Measurements from ENCODE around the gene APOF. TPM values are rescaled to one million over a fixed set of nuclear protein-coding genes. Genes with fewer than 3 reads are reported as not detected.

APOF gene
- total and polyA plus RNA-seq, 2 of the 13 experiments (the other 11 are each of a cell fraction or from before 2014, with no cell fraction given): 3.3 to 23.9 TPM

DNA sequence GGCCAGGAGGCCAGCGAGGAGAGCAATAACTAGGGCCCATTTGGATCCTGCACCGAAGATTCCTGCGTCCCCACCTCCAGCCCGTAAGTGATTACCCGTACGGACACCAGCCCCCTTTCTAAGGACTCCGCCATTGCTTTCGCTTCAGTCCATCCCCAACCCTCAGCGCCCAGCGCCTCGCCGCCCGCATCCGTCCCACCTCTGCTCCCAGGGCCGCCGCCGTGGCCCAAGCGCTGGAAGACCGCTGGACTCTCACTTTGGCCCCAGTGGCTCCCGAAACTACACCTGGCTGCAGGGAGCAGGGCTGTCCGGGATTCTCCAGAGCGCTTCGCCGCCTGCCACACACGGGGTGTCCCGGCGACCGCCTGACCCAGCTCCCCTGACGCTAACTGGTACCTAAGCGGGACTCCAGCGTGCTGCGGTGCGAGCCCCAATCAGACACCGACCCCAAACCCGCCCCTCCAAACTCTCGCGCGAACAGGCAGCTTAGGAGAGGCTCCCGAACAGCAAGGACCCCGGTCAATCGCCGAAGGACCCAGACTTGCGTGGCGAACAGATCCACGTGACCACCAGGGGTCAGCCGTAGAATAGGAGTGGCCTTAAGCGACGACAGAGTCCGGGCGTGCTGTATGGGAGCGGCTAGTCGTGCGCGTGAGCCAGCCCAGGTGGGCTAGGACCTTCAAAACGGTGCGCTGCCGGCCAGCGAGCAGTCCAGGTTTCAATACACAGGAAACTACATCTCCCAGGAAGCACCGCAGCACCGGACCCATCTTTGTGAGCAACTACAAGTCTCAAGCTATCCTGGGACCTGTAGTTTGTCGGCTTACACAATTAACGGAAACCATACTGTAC, 46.8 kb downstream of the APOF start, which contains the start of gene CNPY2 (continued):
- TF ChIP-seq, protein P1, sequence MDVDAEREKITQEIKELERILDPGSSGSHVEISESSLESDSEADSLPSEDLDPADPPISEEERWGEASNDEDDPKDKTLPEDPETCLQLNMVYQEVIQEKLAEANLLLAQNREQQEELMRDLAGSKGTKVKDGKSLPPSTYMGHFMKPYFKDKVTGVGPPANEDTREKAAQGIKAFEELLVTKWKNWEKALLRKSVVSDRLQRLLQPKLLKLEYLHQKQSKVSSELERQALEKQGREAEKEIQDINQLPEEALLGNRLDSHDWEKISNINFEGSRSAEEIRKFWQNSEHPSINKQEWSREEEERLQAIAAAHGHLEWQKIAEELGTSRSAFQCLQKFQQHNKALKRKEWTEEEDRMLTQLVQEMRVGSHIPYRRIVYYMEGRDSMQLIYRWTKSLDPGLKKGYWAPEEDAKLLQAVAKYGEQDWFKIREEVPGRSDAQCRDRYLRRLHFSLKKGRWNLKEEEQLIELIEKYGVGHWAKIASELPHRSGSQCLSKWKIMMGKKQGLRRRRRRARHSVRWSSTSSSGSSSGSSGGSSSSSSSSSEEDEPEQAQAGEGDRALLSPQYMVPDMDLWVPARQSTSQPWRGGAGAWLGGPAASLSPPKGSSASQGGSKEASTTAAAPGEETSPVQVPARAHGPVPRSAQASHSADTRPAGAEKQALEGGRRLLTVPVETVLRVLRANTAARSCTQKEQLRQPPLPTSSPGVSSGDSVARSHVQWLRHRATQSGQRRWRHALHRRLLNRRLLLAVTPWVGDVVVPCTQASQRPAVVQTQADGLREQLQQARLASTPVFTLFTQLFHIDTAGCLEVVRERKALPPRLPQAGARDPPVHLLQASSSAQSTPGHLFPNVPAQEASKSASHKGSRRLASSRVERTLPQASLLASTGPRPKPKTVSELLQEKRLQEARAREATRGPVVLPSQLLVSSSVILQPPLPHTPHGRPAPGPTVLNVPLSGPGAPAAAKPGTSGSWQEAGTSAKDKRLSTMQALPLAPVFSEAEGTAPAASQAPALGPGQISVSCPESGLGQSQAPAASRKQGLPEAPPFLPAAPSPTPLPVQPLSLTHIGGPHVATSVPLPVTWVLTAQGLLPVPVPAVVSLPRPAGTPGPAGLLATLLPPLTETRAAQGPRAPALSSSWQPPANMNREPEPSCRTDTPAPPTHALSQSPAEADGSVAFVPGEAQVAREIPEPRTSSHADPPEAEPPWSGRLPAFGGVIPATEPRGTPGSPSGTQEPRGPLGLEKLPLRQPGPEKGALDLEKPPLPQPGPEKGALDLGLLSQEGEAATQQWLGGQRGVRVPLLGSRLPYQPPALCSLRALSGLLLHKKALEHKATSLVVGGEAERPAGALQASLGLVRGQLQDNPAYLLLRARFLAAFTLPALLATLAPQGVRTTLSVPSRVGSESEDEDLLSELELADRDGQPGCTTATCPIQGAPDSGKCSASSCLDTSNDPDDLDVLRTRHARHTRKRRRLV (CRISPR knock-in tag; IDR thresholded peaks at IDR 0.05): no peak; the same call in 1 of the 2 replicates
- no peak for TF ChIP-seq ZNF674 (CRISPR knock-in tag; IDR thresholded peaks at IDR 0.05; ENCODE audit: low read depth)
- no peak for TF ChIP-seq TEAD2 (CRISPR knock-in tag; IDR thresholded peaks at IDR 0.05)
- no peak for TF ChIP-seq PAX8 (CRISPR knock-in tag; IDR thresholded peaks at IDR 0.05; ENCODE audit: borderline replicate concordance)
- TF ChIP-seq, protein P2, sequence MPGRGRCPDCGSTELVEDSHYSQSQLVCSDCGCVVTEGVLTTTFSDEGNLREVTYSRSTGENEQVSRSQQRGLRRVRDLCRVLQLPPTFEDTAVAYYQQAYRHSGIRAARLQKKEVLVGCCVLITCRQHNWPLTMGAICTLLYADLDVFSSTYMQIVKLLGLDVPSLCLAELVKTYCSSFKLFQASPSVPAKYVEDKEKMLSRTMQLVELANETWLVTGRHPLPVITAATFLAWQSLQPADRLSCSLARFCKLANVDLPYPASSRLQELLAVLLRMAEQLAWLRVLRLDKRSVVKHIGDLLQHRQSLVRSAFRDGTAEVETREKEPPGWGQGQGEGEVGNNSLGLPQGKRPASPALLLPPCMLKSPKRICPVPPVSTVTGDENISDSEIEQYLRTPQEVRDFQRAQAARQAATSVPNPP (CRISPR knock-in tag; IDR thresholded peaks at IDR 0.05): no peak
- TF ChIP-seq, protein P3, sequence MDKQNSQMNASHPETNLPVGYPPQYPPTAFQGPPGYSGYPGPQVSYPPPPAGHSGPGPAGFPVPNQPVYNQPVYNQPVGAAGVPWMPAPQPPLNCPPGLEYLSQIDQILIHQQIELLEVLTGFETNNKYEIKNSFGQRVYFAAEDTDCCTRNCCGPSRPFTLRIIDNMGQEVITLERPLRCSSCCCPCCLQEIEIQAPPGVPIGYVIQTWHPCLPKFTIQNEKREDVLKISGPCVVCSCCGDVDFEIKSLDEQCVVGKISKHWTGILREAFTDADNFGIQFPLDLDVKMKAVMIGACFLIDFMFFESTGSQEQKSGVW (CRISPR knock-in tag; IDR thresholded peaks at IDR 0.05; ENCODE audit: borderline replicate concordance): no peak
- TF ChIP-seq SMAD3 (CRISPR knock-in tag; IDR thresholded peaks at IDR 0.05): no peak
- TF ChIP-seq IKZF1 (IDR thresholded peaks at IDR 0.05): no peak
- TF ChIP-seq ZNF788 (CRISPR knock-in tag; IDR thresholded peaks at IDR 0.05; ENCODE audit: borderline replicate concordance): peak; percentile 95
- TF ChIP-seq, protein P4, sequence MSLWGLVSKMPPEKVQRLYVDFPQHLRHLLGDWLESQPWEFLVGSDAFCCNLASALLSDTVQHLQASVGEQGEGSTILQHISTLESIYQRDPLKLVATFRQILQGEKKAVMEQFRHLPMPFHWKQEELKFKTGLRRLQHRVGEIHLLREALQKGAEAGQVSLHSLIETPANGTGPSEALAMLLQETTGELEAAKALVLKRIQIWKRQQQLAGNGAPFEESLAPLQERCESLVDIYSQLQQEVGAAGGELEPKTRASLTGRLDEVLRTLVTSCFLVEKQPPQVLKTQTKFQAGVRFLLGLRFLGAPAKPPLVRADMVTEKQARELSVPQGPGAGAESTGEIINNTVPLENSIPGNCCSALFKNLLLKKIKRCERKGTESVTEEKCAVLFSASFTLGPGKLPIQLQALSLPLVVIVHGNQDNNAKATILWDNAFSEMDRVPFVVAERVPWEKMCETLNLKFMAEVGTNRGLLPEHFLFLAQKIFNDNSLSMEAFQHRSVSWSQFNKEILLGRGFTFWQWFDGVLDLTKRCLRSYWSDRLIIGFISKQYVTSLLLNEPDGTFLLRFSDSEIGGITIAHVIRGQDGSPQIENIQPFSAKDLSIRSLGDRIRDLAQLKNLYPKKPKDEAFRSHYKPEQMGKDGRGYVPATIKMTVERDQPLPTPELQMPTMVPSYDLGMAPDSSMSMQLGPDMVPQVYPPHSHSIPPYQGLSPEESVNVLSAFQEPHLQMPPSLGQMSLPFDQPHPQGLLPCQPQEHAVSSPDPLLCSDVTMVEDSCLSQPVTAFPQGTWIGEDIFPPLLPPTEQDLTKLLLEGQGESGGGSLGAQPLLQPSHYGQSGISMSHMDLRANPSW (CRISPR knock-in tag; IDR thresholded peaks at IDR 0.05; ENCODE audit: borderline replicate concordance): peak; percentile 95; the same call in 1 of the 2 replicates
- no peak for TF ChIP-seq ZFP36 (IDR thresholded peaks at IDR 0.05; ENCODE audit: borderline replicate concordance, low read depth, low read length, partially characterized antibody)
- no peak for TF ChIP-seq NR3C1 (CRISPR knock-in tag; IDR thresholded peaks at IDR 0.05)
- no peak; the same call in 1 of the 2 replicates for TF ChIP-seq ATM (IDR thresholded peaks at IDR 0.05; ENCODE audit: borderline replicate concordance)
- TF ChIP-seq, protein P5, sequence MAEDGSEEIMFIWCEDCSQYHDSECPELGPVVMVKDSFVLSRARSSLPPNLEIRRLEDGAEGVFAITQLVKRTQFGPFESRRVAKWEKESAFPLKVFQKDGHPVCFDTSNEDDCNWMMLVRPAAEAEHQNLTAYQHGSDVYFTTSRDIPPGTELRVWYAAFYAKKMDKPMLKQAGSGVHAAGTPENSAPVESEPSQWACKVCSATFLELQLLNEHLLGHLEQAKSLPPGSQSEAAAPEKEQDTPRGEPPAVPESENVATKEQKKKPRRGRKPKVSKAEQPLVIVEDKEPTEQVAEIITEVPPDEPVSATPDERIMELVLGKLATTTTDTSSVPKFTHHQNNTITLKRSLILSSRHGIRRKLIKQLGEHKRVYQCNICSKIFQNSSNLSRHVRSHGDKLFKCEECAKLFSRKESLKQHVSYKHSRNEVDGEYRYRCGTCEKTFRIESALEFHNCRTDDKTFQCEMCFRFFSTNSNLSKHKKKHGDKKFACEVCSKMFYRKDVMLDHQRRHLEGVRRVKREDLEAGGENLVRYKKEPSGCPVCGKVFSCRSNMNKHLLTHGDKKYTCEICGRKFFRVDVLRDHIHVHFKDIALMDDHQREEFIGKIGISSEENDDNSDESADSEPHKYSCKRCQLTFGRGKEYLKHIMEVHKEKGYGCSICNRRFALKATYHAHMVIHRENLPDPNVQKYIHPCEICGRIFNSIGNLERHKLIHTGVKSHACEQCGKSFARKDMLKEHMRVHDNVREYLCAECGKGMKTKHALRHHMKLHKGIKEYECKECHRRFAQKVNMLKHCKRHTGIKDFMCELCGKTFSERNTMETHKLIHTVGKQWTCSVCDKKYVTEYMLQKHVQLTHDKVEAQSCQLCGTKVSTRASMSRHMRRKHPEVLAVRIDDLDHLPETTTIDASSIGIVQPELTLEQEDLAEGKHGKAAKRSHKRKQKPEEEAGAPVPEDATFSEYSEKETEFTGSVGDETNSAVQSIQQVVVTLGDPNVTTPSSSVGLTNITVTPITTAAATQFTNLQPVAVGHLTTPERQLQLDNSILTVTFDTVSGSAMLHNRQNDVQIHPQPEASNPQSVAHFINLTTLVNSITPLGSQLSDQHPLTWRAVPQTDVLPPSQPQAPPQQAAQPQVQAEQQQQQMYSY (CRISPR knock-in tag; IDR thresholded peaks at IDR 0.05): peak; percentile 73
